ENCODE results near the gene COMT.
"Not testable (repeated sequence)": the region's sequence is repeated elsewhere in the genome, so short reads cannot be mapped to it uniquely, and the experiment has no call there.

Gene COMT

DNA sequence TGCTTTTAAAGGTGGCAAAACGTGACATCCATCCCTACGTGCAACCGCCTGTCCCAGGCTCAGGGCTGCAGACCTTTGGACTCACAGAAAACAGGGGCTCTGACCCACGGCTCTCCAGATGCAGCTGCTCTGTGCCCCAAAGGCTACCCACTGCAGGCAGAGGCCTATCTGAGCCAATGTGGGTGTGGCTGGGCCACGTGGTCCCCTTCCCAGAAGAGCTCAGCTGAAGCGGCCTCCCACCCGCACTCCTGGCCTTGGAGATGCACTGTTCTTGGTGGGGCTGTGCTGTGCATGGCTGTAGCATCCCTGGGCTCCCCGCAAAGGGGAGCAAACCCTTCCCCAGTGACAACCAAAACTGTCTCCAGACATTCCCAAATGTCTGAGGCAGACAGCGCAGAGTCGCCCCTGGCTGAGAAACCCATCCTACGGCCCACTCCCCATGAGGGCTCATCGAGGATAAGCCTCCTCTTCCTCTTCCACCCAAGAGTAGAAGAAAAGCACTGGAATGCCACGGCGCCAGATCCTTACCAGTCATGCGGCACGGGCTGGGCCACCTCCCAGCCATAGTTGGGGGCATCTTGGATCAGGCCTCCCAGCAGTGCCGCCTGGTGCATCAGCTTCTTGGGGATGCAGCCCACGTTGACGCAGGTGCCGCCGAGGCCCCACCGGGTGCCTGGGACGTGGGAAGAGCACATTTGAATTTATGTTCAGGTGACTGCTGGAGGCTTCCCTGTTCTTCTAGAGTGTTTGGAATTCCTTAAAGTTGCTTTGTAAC lies 23.1 kb upstream of the COMT start:
- Histone ChIP-seq H3K9me3 (ENCODE audit: insufficient read depth, low read depth, low read length) (no peaks in the 10 kb centered on the region; the same call in 1 of the 2 replicates), H3K9ac (ENCODE audit: low read depth, low read length) (no peak overlapping the region), H3K36me3 (ENCODE audit: insufficient read depth, low read length) (peaks cover 18% of the 10 kb centered on the region), H3K4me1 (ENCODE audit: insufficient read depth, low read length) (no peaks in the 10 kb centered on the region), H3K27ac (ENCODE audit: low read depth, low read length) (no peak overlapping the region), H3K4me3 (ENCODE audit: low read length) (no peak overlapping the region), H3K27me3 (ENCODE audit: insufficient read depth, low read length) (no peaks in the 10 kb centered on the region)
- 88% methylated on average over 23 of the region's 23 CpGs for WGBS

DNA sequence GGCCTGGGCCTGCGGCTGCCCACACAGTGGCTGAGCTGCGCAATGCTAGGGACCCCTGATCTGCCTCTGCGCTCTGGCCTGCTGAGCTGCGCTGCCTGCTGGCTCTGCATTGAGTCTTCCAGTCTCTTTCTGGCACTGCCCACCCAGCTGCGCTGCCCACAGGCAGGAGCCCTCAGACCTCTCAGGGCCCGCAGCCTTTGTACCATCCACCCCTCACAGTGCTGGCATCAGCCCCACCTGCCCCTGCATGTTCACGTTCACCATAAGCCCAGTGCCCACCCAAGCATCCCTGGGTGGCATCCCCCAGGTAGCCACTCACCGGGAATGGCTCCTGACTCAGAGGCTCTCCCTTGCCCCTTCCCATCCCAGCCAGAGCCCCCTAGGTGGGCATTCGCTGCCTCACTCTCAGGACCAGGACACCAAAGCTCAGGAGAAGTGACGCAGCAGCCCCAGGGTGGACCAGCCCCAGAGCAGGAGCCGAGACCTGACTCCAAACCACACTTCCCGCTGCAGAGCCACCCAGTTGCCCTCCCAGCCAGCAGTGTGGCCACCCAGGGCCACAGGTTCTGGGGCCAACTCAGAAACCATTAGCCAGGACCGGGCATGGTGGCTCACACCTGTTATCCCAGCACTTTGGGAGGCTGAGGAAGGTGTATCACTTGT lies 21.7 kb upstream of the COMT start:
- H3K4me3 ChIP-seq (ENCODE audit: low read length), result no peak overlapping the region
- H3K9ac ChIP-seq (ENCODE audit: low read depth, low read length), result no peak overlapping the region
- H3K27ac ChIP-seq (ENCODE audit: low read depth, low read length), result no peak overlapping the region
- WGBS, result 95% methylated on average over 13 of the region's 13 CpGs
- peaks cover 5% of the 10 kb centered on the region; the same call in 1 of the 2 replicates for H3K36me3 ChIP-seq (ENCODE audit: insufficient read depth, low read length)
- H3K4me1 ChIP-seq (ENCODE audit: insufficient read depth, low read length), result no peaks in the 10 kb centered on the region
- H3K27me3 ChIP-seq (ENCODE audit: insufficient read depth, low read length), result no peaks in the 10 kb centered on the region
- H3K9me3 ChIP-seq (ENCODE audit: insufficient read depth, low read depth, low read length), result no peaks in the 10 kb centered on the region

DNA sequence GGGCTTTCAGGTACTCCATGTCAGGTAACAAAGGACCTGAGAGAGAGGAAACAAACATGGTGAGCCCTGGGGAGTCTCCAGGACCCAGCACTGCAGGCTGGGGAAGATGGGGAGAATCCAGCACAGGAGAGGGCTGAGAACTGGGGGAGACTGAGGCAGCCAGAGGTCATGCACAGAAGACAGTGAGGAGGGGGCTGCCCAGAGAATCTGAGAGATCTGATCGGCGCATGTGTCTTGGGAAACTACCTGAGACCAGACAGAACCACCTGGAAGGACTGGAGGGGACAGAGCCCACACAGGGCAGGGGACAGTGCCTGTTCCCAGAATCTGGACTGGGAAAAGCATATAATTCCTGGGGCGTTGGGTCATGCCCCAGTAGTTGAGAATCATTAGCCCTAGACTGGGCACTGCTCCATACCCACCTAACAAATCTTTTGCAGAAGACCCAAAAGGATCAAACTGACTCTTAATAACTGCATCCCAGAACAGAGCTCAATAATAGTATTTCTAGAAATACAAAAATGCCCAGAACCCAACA lies 20.0 kb upstream of the COMT start:
- Histone ChIP-seq H3K9ac (ENCODE audit: low read depth, low read length) (no peak overlapping the region), H3K36me3 (ENCODE audit: insufficient read depth, low read length) (no peaks in the 10 kb centered on the region), H3K4me1 (ENCODE audit: insufficient read depth, low read length) (no peaks in the 10 kb centered on the region), H3K4me3 (ENCODE audit: low read length) (no peak overlapping the region), H3K27me3 (ENCODE audit: insufficient read depth, low read length) (no peaks in the 10 kb centered on the region), H3K27ac (ENCODE audit: low read depth, low read length) (no peak overlapping the region), H3K9me3 (ENCODE audit: insufficient read depth, low read depth, low read length) (no peaks in the 10 kb centered on the region)
- WGBS, result 75% methylated on average over 3 of the region's 3 CpGs

DNA sequence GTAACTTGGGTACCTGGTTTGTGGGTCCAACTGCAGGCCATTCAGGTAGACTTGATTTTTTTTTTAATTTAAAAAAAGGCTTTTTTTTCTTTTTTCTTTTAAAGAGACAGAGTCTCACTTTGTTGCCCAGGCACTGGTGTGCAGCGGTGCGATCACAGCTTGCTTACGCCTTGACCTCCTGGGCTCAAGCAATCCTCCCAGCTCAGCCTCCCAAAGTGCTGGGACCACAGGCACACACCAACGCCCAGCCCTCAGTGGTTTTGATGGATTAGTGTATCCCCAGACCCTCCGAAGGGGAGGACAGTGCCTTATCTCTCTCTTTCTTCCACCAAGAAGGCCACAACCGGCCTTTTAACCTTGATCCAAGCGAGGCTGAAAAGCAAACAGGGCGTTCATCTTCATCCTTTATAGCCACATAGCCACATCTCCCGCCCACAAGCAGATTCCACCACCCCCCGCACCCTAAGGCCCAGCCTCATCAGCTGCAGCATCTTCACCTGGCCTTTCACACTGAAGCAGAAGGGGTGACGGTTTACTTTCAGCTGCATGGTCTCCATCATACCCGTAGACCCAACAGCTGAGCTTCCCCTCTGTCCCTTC lies 17.6 kb upstream of the COMT start:
- Histone ChIP-seq H3K27ac (ENCODE audit: low read depth, low read length) (no peak overlapping the region), H3K4me1 (ENCODE audit: insufficient read depth, low read length) (no peaks in the 10 kb centered on the region), H3K27me3 (ENCODE audit: insufficient read depth, low read length) (no peaks in the 10 kb centered on the region), H3K4me3 (ENCODE audit: low read length) (no peak overlapping the region), H3K36me3 (ENCODE audit: insufficient read depth, low read length) (no peaks in the 10 kb centered on the region), H3K9me3 (ENCODE audit: insufficient read depth, low read depth, low read length) (no peaks in the 10 kb centered on the region), H3K9ac (ENCODE audit: low read depth, low read length) (no peak overlapping the region)
- 86% methylated on average over 12 of the region's 12 CpGs for WGBS

DNA sequence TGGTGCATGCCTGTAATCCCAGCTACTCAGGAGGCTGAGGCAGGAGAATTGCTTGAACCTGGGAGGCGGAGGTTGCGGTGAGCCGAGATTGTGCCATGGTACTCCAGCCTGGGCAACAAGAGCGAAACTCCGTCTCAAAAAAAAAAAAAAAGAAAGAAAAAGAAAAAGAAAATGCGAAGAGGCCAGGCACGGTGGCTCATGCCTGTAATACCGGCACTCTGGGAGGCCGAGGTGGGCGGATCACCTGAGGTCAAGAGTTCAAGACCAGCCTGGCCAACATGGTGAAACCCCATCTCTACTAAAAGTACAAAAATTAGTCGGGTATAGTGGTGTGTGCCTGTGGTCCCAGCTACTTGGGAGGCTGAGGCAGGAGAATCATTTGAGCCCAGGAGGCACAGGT lies 15.5 kb upstream of the COMT start:
- 84% methylated on average over 11 of the region's 11 CpGs for WGBS
- not testable (repeated sequence) for H3K4me1 ChIP-seq (ENCODE audit: insufficient read depth, low read length); H3K9ac ChIP-seq (ENCODE audit: low read depth, low read length)

DNA sequence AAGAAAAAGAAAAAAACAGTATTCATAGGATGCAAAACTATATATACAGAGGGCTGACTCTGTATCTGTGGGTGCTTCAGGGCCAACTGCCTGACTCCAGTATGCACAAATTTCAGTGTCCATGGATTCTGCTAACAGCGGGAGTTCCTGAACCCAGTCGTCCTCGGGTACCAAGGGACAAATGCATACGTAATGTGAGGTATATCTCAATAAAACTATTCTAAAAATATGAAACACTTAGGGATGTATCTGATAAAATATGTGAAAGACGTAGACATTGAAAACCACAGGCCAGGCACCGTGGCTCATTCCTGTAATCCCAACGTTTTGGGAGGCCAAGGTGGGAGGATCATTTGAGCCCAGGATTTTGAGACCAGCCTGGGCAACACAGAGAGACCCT lies 13.9 kb upstream of the COMT start:
- H3K4me3 ChIP-seq (ENCODE audit: low read length), result no peak overlapping the region
- no peaks in the 10 kb centered on the region for H3K4me1 ChIP-seq (ENCODE audit: insufficient read depth, low read length)
- H3K9ac ChIP-seq (ENCODE audit: low read depth, low read length), result no peak overlapping the region
- H3K27ac ChIP-seq (ENCODE audit: low read depth, low read length), result no peak overlapping the region
- H3K9me3 ChIP-seq (ENCODE audit: insufficient read depth, low read depth, low read length), result no peaks in the 10 kb centered on the region
- H3K36me3 ChIP-seq (ENCODE audit: insufficient read depth, low read length), result no peaks in the 10 kb centered on the region
- 93% methylated on average over 6 of the region's 7 CpGs for WGBS
- H3K27me3 ChIP-seq (ENCODE audit: insufficient read depth, low read length), result no peaks in the 10 kb centered on the region

More for the DNA sequence above, 15.5 kb upstream of the COMT start:
- H3K9me3 ChIP-seq (ENCODE audit: insufficient read depth, low read depth, low read length); H3K36me3 ChIP-seq (ENCODE audit: insufficient read depth, low read length); H3K27me3 ChIP-seq (ENCODE audit: insufficient read depth, low read length); H3K27ac ChIP-seq (ENCODE audit: low read depth, low read length); H3K4me3 ChIP-seq (ENCODE audit: low read length): not testable (repeated sequence)

DNA sequence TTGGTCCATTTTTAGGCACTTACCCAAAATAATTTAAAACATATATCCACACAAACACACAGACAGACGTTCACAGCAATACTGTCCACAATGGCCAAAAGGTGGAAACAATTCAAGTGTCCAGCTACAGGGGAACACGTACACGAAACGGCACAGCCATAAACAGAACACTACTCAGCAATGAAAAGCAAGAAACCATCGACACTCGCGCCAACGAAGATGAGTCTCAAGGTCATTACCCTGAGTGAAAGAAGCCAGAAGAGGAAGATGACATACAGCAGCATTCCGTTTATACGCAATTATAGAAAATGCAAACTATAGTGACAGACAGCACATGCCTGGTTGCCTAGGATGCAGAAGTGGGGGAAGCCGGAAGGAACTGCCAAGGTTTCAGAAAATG lies 13.4 kb upstream of the COMT start:
- Histone ChIP-seq H3K9me3 (ENCODE audit: insufficient read depth, low read depth, low read length) (no peaks in the 10 kb centered on the region), H3K9ac (ENCODE audit: low read depth, low read length) (no peak overlapping the region), H3K4me3 (ENCODE audit: low read length) (no peak overlapping the region), H3K4me1 (ENCODE audit: insufficient read depth, low read length) (no peaks in the 10 kb centered on the region), H3K27me3 (ENCODE audit: insufficient read depth, low read length) (no peaks in the 10 kb centered on the region), H3K27ac (ENCODE audit: low read depth, low read length) (no peak overlapping the region), H3K36me3 (ENCODE audit: insufficient read depth, low read length) (no peaks in the 10 kb centered on the region)
- 95% methylated on average over 11 of the region's 11 CpGs for WGBS

DNA sequence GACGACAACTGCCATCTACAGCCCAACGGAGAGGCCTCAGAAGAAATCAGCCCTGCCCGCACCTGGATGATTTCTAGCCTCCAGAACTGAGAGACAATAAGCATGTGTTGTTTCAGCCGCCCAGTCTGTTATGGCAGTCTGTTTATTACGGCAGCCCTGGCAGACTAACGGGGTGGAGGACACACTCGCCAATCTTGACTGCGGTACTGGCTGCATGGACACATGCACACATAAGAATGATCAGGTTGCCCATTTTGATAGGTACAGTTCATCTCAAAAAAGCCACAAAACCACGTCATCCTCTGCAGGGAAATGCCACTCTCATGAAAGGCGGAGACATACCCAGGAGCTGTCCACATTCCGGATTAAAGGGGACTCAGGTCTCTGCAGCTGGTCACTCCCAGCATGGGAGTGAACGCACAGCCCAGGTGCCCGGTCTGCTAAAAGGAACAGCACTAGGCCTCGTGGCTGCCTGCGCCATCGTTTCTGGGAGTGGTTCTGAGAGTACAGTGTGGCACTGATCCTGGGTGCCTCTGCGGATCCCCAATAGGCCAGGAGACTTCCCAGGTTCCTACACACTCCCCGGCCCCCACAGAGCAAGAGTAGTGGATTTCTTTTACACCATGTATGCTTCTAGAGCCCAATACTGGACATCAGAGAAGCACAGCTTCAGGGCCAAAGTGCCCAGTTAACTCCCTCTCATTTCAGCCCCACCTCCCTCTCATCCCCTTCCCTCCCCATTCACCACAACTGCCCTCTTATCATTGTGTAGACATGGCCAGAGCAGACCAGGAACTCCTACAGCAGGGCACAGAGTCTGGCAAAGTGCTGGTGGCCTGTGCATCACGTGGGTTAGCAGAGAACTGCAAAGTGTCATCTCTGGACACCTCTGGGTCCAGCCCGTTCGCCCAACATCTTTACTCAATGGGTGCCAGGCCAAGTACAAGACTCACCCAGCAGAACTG lies 11.7 kb upstream of the COMT start:
- Histone ChIP-seq H3K9me3 (ENCODE audit: insufficient read depth, low read depth, low read length) (0 out of 2 replicates have a peak, but pooled peaks cover 3% of the 10 kb centered on the region), H3K4me1 (ENCODE audit: insufficient read depth, low read length) (no peaks in the 10 kb centered on the region), H3K4me3 (ENCODE audit: low read length) (no peak overlapping the region), H3K36me3 (ENCODE audit: insufficient read depth, low read length) (no peaks in the 10 kb centered on the region), H3K27ac (ENCODE audit: low read depth, low read length) (no peak overlapping the region), H3K9ac (ENCODE audit: low read depth, low read length) (no peak overlapping the region), H3K27me3 (ENCODE audit: insufficient read depth, low read length) (no peaks in the 10 kb centered on the region)
- WGBS, result 94% methylated on average over 21 of the region's 21 CpGs

DNA sequence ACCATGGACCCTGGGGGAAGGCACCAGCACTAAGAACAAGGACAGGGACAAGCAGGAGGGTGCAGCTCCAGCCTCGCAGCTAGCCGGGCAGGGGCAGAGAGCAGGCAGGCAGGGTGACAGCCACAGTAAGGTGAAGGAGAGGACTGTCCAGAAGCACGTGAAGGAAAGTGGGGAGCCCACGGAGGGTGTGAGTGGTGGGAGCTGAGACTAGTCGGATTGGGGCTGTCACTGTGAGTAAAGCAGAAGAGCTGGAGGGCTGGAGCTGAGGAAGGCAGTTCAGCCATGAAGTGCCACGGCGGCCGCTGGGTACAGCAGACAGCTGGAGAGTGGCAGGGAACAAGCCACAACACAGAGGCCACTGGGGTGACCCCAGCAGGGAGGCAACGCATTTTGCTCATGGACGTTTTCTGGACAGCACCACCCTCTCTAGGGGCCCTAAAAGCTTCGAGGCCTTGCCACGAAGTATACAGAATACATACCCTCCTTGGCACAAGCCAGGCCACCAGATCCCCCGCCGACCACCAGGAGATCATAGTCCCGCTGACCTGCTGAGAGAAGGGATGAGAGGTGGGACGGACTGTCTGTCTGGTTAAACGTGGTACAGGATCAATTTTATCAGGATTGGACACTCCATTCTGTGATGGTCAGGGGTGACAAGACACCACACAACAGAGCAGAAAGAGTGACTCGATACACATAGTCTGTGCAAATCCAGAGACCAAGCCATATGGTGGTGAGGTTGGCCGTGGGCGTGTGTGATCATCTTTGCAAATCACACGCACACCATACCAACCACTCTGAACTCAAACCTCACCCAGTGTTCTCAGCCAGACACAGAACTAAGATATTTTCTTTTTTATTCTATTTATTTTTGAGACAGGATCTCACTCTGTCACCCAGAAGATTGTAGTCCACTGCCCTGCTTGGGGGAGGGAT lies 10.8 kb upstream of the COMT start:
- 0 out of 2 replicates have a peak, but pooled peaks cover 5% of the 10 kb centered on the region for H3K9me3 ChIP-seq (ENCODE audit: insufficient read depth, low read depth, low read length)
- H3K27me3 ChIP-seq (ENCODE audit: insufficient read depth, low read length), result no peaks in the 10 kb centered on the region
- no peaks in the 10 kb centered on the region for H3K4me1 ChIP-seq (ENCODE audit: insufficient read depth, low read length)
- no peak overlapping the region for H3K4me3 ChIP-seq (ENCODE audit: low read length)
- no peak overlapping the region for H3K9ac ChIP-seq (ENCODE audit: low read depth, low read length)
- 91% methylated on average over 21 of the region's 21 CpGs for WGBS
- no peaks in the 10 kb centered on the region for H3K36me3 ChIP-seq (ENCODE audit: insufficient read depth, low read length)
- H3K27ac ChIP-seq (ENCODE audit: low read depth, low read length), result no peak overlapping the region

DNA sequence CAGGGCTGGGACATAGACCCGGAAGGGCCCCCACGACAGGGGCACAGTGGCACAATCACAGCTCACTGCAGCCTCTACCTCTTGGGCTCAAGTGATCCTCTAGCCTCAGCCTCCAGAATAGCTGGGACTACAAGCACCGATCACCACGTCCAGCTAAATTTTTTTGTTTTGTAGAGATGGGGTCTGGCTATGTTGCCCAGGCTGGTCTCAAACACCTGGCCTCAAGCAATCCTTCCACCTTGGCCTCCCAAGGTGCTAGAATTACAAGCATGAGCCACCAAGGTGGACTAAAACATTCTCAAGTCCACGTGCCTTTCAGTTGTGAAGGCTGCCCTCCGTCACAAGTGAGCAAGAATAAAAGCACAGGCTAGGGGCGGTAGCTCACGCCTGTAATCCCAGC lies 10.1 kb upstream of the COMT start:
- H3K9ac ChIP-seq (ENCODE audit: low read depth, low read length), result no peak overlapping the region
- no peaks in the 10 kb centered on the region for H3K27me3 ChIP-seq (ENCODE audit: insufficient read depth, low read length)
- 94% methylated on average over 8 of the region's 8 CpGs for WGBS
- no peak overlapping the region for H3K27ac ChIP-seq (ENCODE audit: low read depth, low read length)
- H3K9me3 ChIP-seq (ENCODE audit: insufficient read depth, low read depth, low read length), result 0 out of 2 replicates have a peak, but pooled peaks cover 5% of the 10 kb centered on the region
- no peaks in the 10 kb centered on the region for H3K4me1 ChIP-seq (ENCODE audit: insufficient read depth, low read length)
- H3K4me3 ChIP-seq (ENCODE audit: low read length), result no peak overlapping the region
- no peaks in the 10 kb centered on the region for H3K36me3 ChIP-seq (ENCODE audit: insufficient read depth, low read length)
